ENCODE data around the gene JARID2.

The JARID2 gene

DNA sequence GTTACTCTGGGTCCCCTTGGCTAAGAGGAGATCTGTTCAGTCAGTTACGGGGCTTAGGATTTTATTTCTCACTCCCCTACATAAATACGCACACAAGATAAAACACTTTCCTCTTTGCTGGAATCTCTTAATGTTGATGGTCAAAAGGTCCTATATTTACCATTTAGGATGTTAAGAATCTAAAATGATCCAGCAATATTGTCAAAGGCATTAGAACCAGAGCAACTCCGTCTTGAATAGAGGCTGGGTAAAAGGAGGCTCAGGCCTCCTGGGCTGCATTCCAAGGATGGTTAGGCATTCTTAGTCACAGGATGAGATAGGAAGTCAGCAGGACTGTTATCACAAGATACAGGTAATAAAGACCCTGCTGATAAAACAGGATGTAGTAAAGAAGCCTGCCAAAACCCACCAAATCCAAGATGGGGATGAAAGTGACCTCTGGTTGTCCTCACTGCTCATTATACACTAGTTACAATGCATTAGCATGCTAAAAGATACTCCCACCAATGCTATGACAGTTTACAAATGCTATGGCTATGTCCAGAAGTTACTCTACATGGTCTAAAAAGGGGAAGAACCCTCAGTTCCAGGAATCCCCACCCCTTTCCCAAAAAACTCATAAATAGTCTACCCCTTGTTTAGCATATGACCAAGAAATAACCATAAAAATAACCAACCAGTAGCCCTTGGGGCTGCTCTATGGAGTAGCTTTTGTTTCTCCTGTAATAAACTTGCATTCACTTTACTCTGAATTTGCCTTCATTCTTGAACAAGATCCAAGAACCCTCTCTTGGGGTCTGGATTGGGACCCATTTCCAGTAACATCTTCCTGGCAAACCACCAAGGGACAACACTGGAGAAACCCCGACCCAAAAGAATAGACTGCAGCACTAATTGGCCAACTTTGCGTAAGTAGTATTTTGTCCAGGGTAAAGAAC, 309.5 kb downstream of the JARID2 start:
- no peak for DNase-seq

DNA sequence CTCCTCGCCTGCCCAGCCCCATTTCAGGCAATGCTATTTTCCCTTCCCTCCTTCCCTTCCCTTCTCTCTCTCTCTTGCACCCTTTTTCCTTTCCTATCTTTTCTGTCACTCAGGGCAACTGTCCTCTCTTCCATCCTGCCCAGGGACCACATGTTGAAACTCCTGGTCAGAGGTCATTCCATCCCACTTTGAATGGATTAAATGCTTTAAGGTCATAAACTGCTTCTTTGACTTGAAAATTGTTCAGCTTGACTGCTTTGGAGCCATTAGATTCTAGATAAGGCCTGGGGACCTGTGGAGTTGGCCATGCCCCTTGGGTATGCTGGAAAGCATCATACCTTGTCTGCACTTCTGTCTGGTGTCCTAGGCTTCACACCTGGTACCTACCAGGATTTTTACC, 310.8 kb downstream of the JARID2 start:
- no peak for DNase-seq

DNA sequence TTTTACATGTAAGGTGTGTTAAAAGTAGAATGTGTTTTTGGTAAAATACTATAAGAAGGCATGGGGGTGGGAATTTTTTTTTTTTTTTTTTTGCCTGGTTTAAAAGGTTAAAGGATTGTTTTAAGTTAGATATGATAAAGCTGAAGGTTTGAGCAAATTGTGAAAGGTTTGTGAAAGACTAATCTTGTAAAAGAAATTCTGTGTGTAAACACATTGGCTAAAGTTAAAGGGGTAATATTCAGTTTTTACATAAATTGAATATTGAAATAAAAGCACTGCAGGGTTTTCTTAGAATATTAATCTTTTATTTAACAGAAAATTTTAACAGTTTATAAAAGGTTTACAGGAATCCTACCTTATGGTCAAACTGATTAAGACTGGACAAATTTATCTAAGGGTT, 311.3 kb downstream of the JARID2 start:
- no peak for DNase-seq

- no peak for DNase-seq
Observed at GRCh38 chr6:15560713-15561112, 314.8 kb downstream of the JARID2 start.

DNA sequence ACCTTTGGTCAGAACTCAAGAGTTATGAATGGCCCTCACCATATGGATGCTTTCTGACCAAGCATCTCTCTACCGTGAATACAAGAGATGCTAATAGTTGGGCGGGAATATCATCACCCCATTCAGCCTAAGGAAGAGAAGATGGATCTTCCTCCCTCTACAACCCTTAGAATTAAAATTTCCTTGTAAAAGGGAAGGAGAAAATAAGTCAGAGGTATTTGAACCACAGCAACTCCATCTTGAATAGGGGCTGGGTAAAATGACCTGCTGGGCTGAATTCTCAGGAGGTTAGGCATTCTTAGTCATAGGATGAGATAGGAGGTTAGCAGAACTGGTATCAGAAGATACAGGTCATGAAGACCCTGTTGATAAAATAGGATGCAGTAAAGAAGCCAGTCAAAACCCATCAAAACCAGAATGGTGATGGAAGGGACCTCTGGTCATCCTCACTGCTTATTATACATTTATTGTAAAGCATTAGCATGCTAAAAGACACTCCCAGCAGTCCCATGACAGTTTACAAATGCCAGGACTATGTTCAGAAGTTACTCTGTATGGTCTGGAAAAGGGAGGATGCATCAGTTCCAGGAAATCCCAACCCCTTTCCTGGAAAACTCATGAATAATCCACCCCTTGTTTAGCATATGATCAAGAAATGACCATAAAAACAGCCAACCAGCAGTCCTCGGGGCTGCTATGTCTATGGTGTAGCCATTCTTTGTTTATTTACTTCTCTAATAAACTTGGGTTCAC, 315.8 kb downstream of the JARID2 start:
- DNase-seq, result no peak

GRCh38 chr6:15562977-15563376, 317.1 kb downstream of the JARID2 start:
- no peak for DNase-seq

GRCh38 chr6:15569035-15569995, 323.4 kb downstream of the JARID2 start:
- DNase-seq, result no peak

- no peak for DNase-seq
Observed at GRCh38 chr6:15570171-15570570, 324.3 kb downstream of the JARID2 start.
